IPS-11a (cell line): ENCODE data around the gene WFDC8.
"Not testable (repeated sequence)": the region's sequence is repeated elsewhere in the genome, so short reads cannot be mapped to it uniquely, and the experiment has no call there.

Source experiments
- H3K4me3 ChIP-seq: one replicate; pipeline ENCODE4 v1.5.1; 2013; ENCODE audit warnings: low read depth, low read length, control low read depth

The WFDC8 gene

DNA sequence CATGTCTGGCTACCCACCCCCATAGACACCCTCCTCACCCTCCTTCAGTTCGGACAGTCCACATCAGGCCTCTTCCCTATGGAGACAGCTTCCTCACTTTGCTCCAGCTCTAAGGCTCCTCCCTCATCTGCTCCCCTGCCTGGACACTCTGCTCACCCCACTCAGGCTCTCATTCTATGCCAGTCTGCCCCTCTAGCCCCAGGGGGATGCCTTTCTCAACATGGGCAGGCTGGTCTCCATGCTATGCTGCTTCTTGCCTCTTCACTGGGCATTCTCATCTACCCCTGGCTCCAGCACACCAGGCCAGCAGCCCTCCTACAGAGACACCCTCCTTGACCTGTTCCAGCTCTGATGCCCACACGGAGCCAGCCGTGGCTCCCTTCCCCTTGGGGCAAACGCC lies at the start of gene WFDC8:
WFDC8 (minus strand) TSS at position 101 of the 400 bp plus-strand sequence; CDS start at position 64, 37 bp downstream.
- H3K4me3 ChIP-seq = no peak within 1 kb of the TSS

DNA sequence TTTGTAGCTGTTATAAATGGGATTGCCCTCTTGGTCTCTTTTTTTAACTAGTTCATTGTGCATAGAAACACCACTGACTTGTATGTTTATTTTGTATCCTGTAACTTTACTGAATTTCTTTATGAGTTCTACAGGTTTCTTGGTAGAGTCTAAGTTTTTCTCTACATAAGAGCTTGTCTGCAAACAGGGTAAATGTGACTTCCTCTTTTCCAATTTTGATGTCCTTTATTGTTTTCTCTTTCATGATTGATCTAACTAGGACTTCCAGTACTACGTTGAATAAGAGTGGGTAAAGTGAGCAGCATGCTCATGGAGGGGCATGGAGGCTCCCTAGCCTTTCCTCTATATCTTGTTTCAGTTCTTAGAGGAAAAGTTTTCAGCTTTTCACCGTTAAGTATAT lies 47.5 kb upstream of the WFDC8 start:
- no peak overlapping the region for H3K4me3 ChIP-seq

DNA sequence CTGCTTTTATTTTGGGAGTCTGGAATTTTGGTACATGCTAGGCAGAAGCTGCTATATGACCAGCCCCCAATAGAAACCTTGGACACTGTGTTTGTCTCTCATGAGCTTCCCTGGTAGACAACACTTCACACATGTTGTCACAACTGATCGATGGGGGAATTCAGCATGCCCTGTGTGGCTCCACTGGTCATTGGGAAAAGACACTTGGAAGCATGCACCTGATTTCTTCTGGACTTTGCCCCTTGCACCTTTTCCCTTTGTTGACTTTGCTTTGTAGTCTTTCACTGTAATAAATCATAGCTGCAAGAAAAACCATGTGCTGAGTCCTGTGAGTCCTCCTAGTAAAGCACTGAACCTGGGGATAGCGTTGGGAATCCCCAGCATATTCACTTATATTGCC lies 42.5 kb upstream of the WFDC8 start:
- no peak overlapping the region for H3K4me3 ChIP-seq

DNA sequence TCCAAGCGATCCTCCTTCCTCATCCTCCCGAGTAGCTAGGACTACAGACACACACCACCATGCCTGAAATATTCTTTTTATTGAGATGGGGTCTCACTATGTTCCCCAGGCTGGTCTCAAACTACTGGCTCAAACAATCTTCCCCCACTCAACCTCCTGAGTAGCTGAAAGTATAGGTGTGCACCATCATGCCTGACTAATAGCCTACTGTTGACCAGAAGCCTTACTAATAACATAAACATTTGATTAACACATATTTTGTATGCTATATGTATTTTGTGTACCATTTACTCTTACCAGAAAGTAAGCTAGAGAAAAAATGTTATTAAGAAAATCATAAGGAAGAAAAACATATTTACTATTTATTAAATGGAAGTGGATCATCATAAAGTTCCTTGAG lies 38.5 kb upstream of the WFDC8 start:
- no peak overlapping the region for H3K4me3 ChIP-seq

DNA sequence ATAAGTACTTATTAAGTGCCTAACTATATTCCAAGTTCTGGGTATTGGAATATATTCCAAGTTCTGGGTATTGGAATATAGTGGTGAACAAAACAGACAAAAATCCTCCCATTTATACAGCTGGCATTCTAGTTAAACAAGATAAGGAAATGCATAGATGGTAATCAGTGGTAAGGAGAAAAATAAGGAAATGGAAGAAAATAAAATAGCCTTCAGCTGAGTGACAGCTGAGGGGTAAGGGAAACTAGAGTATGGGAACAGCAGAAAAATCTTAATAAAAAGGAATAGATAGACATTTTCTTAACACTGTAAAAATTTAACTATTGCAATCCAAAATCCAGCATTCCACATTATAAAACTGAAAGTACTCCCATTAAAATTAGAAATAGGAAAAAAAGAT lies 33.2 kb upstream of the WFDC8 start:
- H3K4me3 ChIP-seq = no peak overlapping the region

DNA sequence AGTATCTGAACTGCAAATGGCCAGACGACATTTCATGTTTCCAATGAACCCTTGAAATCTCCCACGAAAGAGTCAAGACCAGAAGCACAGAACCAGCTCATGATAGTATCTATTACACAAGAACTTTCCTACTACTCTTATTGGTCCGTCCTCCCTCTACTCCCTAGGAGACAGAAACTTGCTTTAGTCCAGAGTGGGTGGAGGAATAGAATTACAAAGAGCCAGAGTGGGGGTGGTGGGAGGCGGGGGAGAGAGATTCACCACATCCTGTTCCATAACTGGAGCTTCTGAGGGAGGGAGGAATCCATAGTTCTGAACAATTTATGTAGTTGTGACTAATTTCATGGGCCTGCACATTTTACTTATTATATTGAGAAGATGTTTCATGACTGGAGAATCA lies 32.0 kb upstream of the WFDC8 start:
- no peak overlapping the region for H3K4me3 ChIP-seq

DNA sequence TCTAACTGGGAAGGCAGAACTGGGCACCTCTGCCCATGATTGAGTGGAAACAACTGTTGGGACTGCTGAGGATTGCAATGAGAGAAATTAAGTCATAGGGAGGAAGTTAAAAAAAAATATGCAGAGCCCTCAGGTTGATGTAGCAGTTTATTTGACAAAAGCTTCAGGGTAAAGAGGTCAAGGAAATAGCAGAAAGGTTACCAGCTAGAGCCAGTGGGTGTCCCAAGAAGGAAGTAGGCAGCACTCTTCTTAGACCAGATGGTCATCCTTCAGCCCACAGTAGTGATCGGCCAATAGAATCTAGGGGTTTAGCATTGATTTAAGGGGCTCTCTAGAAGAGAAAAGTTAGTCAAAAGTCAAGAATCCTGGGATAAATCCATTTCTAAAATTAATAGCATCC lies 28.7 kb upstream of the WFDC8 start:
- no peak overlapping the region for H3K4me3 ChIP-seq

DNA sequence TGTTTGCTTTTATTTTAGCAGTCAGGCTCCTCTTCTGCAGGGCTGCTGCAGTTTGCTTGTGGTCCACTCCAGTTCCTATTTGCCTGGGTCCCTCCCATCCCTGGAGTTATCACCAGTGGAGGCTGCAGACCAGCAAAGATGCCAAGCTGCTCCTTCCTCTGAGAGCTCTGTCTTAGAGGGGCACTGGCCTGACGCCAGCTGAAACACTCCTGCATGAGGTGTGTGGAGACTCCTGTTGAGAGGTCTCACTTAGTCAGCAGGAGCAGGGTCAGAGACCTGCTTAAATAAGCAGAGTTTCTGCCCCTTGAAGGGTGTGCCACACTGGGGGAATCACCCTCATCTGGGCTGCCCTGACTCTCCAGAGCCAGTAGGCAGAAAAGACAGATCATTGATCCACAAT lies 16.2 kb upstream of the WFDC8 start:
- H3K4me3 ChIP-seq = no peak overlapping the region

DNA sequence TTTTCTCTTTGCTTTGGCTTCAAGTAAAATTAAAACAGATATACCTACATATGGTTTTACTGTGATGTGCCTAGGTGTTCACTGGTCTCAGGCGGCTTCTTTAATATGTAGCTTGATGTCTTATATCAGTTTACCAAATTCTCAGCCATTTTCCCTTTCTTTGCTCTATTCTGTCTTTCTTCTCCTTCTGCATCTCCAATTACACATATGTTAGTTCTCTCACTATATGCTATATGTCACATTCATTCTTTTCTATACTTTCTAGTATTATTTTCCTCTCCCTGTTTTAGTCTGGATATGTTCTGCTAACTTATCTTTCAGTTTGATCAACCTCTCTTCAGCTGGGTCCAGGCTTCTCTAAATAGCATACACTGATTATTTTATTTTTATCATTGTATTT lies 14.4 kb upstream of the WFDC8 start:
- no peak overlapping the region for H3K4me3 ChIP-seq

DNA sequence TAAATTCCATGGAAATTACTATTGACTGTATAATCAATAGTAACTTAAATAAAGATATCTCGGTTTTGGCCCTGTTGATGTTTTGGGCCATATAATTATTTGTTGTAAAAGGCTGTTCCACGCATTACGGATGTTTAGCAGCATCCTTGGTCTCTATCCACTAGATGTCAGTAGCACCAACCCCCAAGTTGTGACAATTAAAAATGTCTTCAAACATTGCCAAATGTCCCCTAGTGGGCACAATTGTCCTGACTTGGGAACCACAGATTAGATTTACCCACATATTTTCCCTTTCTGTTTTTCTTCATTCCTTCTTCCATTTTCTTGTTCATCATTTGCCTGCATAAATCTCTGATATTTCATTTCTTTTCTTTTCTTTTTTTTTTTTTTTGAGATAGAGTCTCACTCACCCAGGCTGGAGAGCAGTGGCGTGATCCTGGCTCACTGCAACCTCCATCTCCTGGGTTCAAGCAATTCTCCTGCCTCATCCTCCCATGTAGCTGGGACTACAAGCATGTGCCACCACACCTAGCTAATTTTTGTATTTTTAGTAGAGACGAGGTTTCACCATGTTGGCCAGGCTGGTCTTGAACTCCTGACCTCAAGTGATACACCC lies 13.6 kb upstream of the WFDC8 start:
- no peak overlapping the region for H3K4me3 ChIP-seq

DNA sequence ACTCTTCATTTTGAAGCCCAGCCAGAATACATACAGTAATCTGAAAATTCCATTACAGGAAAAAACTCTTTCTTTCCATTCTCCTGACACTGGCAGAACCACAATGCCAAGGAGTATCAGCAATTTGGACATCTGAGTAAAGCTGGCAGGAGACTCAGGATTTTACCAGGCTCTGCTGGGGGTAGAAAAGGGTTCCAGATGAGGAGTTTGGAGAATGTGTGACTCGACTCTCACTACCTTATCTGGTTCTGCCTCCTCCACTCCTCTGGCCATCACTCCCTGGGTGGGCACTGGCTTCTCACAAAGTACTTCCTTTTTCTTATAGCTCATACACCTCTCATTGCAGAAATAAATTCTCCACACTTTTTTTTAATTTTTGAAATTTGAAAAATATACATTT lies 10.6 kb upstream of the WFDC8 start:
- no peak overlapping the region for H3K4me3 ChIP-seq

DNA sequence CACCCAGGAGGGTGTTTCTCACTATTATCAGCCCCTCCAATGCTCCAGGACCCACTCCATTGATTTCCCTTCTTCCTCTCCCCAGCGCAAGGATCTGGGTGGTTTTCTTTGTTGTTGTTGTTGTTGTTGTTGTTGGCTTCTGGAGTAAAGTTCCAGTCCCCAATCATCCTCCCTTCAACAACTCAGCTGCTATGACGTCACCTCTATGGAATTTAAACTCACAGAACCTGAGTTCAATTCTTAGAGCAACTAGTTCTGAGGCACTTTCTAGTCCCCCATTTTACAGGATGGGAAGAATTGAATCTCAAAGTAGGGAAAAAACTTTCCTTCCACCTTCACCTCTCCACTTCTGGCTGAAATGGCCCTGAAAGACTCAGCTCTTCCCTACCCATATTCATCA lies 9.7 kb upstream of the WFDC8 start:
- H3K4me3 ChIP-seq = no peak overlapping the region

DNA sequence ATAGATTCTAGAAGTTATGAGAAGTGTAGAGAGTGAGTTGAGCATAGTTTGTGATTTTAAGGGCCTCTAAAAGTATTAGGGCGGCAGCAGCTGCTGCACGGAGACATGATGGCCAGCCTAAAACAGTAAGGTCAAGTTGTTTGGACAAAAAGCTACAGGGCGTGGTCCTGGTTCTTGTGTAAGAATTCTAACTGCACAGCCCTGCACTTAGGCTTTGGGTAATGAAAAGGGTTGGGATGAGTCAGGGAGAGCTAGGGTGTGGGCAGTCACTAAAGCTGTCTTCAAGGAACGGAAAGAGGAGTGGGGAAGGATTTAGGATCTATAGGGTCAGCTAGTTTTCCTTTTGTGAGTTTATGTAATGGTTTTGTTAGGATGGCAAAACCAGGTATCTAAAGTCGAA lies 6.9 kb upstream of the WFDC8 start:
- not testable (repeated sequence) for H3K4me3 ChIP-seq

DNA sequence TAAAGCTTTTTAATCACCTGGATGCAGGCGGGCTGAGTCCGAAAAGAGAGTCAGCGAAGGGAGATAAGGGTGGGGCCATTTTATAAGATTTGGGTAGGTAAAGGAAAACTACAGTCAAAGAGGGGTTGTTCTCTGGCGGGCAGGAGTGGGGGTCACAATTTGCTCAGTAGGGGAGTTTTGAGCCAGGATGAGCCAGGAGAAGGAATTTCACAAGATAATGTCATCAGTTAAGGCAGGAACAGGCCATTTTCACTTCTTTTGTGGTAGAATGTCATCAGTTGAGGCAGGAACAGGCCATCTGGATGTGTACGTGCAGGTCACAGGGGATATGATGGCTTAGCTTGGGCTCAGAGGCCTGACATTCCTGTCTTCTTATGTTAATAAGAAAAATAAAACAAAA lies 5.2 kb upstream of the WFDC8 start:
- not testable (repeated sequence) for H3K4me3 ChIP-seq

DNA sequence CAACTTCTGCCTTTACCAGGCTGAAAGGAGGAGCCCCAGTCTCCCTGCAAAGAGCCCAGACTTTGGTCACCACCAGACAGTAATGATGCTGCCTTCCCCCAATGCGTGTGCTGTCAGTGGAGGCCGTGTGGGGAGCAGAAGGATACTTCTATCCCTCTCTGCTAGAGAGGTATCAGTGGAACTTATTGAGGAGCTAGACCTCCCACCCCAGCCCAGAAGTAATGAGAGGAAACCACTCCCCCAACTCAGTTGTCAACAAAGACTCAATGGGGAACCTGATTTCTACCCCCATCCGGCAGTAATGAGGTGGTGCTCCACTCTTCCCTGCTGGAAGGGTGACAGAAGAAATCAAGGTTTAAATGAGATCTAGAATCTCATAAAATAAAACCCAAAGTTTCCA lies 4.4 kb upstream of the WFDC8 start:
- H3K4me3 ChIP-seq = no peak overlapping the region

DNA sequence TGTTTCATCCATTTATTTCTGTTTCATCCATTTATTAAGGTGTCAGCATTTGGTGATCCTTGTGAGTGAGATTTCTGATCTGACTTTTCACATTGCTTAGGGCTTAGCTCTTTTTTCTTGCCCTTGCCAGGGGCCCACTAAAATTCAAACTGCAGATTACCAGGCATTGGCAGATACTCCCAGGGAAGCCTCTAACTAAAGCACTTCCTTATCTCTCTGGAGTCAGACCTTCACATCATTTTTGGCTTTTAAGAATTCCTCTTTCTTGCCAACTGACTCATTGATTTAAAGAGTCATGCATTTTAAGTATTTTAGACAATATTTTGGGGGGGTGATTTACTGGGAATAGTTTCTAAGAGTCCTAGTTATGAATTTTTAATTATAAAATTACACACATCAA lies 2.6 kb upstream of the WFDC8 start:
- no peak overlapping the region for H3K4me3 ChIP-seq

DNA sequence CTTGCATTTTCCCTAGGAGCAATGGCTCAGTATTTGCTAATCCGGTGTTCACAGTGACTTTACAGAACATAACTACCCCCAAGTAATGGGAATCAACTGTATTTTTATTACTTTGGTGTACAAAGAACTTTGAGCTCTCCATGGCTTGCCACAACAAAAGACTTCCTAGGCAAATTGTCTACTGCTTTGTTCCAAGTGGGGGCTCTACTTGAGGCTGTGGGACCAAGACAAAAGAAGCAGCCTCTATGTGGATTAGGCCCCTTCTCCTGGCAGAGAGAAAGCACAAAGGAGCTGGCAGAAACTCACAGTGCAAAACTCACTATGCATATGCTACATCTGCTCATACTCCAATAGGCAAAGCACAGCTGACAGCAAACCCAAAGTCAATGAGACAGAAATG lies 853 bp downstream of the WFDC8 start:
- H3K4me3 ChIP-seq = no peak overlapping the region

DNA sequence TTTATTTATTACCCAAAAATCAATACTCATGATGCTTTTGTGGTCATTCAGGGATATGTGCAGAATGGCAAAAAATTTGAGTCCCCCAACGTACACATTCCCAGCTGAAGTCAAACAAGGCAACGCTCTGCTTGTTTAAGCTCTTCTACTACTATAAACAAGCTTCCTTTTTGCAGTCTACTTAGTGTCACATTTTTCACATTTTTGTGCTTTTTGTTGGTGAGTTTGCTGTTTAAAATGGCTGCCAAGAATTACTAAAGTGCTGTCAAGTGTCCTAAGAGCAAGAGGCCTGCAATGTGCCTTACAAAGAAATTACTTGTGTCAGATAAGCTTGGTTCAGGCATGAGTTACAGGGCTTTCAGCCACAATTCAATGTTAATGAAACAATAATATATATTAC lies 2.1 kb downstream of the WFDC8 start:
- no peak overlapping the region for H3K4me3 ChIP-seq

DNA sequence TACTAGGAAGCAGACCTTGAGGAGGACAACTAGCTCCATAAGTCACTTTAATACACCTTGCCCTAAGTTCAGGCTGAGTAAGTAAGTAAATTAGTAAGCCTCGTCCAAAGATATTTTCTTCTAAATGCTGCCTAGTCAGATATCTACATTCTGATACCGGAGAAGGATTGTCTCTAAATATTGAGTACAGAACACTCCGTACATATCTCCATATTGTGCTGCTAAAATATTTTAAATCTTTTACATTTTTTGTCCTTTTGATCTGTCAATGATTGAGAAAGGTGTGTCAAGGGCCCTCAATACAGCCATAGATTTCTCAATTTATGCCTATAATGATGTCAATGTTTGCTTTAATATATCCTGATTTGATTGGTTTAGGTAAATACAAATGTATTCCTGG lies 3.2 kb downstream of the WFDC8 start:
- no peak overlapping the region for H3K4me3 ChIP-seq

DNA sequence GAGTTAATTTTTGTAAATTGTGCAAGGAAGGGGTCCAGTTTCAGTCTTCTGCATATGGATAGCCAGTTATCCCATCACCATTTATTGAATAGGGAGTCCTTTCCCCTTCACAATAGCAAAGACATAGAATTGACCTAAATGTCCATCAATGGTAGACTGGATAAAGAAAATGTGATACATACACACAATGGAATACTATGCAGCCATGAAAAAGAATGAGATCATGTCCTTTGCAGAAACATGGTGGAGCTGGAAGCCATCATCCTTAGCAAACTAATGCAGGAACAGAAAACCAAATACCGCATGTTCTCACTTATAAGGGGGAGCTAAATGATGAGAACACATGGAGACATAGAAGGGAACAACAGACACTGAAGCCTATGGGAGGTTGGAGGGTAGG lies 9.4 kb downstream of the WFDC8 start:
- not testable (repeated sequence) for H3K4me3 ChIP-seq

DNA sequence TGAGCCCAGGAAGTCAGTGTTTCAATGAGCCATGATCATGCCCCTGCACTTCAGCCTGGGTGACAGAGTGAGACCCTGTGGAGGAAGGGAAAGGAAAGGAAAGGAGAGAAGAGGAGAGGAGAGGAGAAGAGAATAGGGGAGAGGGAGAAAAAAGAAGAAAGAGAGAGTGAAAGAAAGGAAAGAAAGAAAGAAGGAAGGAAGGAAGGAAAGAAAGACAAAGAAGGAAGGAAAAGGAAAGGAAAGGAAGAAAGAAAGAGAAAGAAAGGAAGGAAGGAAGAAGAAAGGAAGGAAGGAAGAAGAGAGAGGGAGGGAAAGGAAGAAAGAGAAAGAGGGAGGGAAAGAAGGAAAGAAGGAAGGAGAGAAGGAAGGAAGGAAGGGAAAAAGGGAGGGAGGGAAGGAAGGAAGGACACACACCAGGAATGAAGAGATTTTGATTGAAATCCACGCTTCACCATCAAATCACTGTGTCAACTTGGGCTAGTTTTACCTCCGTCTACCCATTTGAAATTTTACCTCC lies 14.3 kb downstream of the WFDC8 start:
- no peak overlapping the region for H3K4me3 ChIP-seq

DNA sequence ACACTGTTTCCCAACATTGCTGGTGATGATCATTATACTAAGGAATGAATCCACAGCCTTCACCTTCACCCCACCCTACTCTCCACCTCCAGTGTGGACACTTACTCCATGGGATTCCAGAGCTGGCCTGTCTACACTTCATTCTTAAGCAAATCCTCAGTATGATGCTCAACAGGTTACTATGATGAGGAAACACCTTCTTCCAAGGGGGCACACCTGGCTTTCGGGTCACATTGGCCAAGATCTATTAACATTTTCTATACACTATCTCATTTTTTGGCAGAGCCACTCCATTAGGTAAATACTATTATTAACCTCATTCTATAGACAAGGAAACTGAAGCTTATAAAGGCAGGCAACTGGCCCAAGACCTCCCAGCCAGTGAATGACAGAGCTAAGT lies 23.9 kb downstream of the WFDC8 start:
- no peak overlapping the region for H3K4me3 ChIP-seq

DNA sequence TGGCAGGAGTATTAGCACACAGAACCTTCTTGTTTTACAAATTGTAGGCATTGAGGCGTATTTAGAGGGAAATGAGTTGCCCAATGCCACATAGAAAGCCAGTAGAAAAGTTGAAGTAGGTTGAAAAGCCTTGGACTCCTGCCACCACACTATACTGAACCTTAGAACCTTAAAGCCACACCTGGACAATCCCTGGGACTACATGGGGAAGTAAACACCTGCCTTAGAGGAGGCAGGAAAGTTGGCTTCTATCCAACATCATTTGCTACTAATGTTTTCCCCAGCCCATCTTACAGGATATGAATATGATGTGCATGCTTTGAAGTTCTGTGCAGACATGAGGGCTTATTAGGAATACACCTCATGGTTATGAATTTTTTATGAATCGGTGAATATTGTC lies 26.6 kb downstream of the WFDC8 start:
- H3K4me3 ChIP-seq = no peak overlapping the region
